Skeletal muscle tissue (tissue), 4 donors: Measurements from ENCODE around the gene CALML5. TPM values are rescaled to one million over a fixed set of nuclear protein-coding genes. Genes with fewer than 3 reads are reported as not detected.
"Not testable (repeated sequence)": the region's sequence is repeated elsewhere in the genome, so short reads cannot be mapped to it uniquely, and the experiment has no call there.

Source experiments
- H3K27ac ChIP-seq: one replicate; pipeline ENCODE4 v1.7.0; 2013; ENCODE audit warnings: mild to moderate bottlenecking, low read depth, low read length, inconsistent platforms
- H3K27me3 ChIP-seq, 3 donors: one replicate each; pipeline ENCODE4 v1.7.0; 2013; ENCODE audit warnings: low read length in 3 of 3; ENCODE audit not compliant: control insufficient read depth in 3 of 3, insufficient read depth in 3 of 3
- H3K36me3 ChIP-seq, 3 donors: one replicate each; pipeline ENCODE4 v1.7.0; 2013; ENCODE audit warnings: low read length in 3 of 3; ENCODE audit not compliant: control insufficient read depth in 3 of 3, insufficient read depth in 3 of 3
- H3K4me1 ChIP-seq, 3 donors: one replicate each; pipeline ENCODE4 v1.7.0; 2013; ENCODE audit warnings: low read length in 3 of 3, mild to moderate bottlenecking in 3 of 3; ENCODE audit not compliant: control insufficient read depth in 3 of 3, insufficient read depth in 3 of 3
- H3K4me3 ChIP-seq, 3 donors: one replicate each; pipeline ENCODE4 v1.7.0; 2013; ENCODE audit warnings: low read length in 3 of 3
- H3K9ac ChIP-seq, 3 donors: one replicate each; pipeline ENCODE4 v1.7.0; 2013; ENCODE audit warnings: low read length in 3 of 3, mild to moderate bottlenecking in 3 of 3, moderate library complexity in 2 of 3, low read depth in 1 of 3
- H3K9me3 ChIP-seq, 3 donors: one replicate each; pipeline ENCODE4 v1.7.0; 2013; ENCODE audit warnings: low read length in 3 of 3; ENCODE audit not compliant: control insufficient read depth in 3 of 3
- total RNA-seq: library from RNA; depleted of rRNA; stranded (reverse); fragments of >200 nt; gene quantifications from one replicate; pipeline ENCODE4 v1.2.3, GENCODE V29; 2014
- donor health status: Osteomylitis.

Gene CALML5
- total RNA-seq, 1 donor from 2014 or later = not detected

DNA sequence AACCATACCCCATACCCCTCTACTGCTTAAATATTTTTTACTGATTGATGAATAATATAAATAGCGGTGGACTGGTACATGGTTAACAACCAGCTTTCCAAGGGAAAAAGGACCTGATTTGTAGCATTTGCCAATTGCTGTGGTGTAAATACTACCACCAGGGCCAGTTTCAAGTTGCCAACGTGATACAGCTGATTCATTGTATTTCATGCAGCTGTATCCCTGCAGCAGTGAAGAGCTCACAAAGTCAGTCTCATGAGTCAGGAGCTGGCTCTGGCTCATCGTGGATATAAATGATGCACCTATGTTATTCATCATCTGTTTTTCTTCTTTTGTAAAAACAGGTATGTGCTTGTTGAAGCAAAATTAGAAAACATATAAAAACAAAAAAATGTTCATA is 15.2 kb downstream of the CALML5 start:
- Histone ChIP-seq H3K9ac (no peak overlapping the region), H3K27me3 (no peaks in the 10 kb centered on the region), H3K9me3 (peaks cover 0 to 2% (median 0%) of the 10 kb centered on the region in 3 donors), H3K4me3 (no peak overlapping the region), H3K4me1 (peaks cover 3 to 8% (median 4%) of the 10 kb centered on the region in 3 donors), H3K36me3 (no peaks in the 10 kb centered on the region), H3K27ac (no peak overlapping the region)

DNA sequence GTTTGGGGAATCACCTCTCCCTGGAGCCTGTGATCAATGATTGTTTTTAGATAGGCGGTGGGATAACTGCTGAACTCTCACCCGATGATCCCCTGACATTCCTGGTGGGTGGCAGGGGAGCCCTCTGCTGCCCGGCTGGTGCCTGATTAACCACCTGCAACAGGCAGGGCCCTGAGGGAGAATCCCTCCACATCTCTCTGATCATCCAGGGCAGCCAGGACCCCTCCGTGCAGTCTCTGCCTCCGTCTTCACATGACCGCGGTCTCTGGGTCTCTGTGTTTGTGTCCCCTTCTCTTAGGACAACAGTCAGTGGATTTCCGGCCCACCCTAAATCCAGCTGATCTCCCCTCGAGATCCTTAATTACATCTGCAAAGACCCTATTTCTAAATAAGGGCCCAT is 17.4 kb downstream of the CALML5 start:
- Histone ChIP-seq H3K4me3 (no peak overlapping the region), H3K9ac (no peak overlapping the region)

DNA sequence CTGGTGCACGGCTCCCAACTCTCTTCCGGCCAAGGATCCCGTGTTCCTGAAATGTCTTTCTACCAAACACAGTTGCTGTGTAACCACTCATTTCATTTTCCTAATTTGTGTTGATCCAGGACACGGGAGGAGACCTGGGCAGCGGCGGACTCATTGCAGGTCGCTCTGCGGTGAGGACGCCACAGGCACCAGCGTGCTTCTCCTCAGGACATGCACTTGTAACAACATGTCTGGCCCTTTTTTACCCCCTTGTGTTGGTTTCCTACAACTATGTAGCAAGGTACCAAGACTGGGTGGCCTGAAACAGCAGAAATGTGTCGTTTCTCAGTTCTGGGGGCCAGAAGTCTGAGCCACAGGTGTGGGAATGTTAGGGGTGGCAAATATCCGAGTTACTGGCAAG is 18.2 kb downstream of the CALML5 start:
- H3K27me3 ChIP-seq = no peaks in the 10 kb centered on the region
- H3K27ac ChIP-seq = no peak overlapping the region
- no peak overlapping the region for H3K9ac ChIP-seq
- H3K9me3 ChIP-seq = peaks cover 0 to 2% (median 0%) of the 10 kb centered on the region in 3 donors
- H3K4me1 ChIP-seq = peaks cover 2 to 7% (median 4%) of the 10 kb centered on the region in 3 donors
- no peak overlapping the region for H3K4me3 ChIP-seq
- no peaks in the 10 kb centered on the region for H3K36me3 ChIP-seq

More for the DNA sequence above, 17.4 kb downstream of the CALML5 start:
- H3K4me1 ChIP-seq = peaks cover 3 to 8% (median 4%) of the 10 kb centered on the region in 3 donors
- no peaks in the 10 kb centered on the region for H3K27me3 ChIP-seq
- H3K36me3 ChIP-seq = no peaks in the 10 kb centered on the region
- H3K9me3 ChIP-seq = peaks cover 0 to 2% (median 0%) of the 10 kb centered on the region in 3 donors
- H3K27ac ChIP-seq = no peak overlapping the region

DNA sequence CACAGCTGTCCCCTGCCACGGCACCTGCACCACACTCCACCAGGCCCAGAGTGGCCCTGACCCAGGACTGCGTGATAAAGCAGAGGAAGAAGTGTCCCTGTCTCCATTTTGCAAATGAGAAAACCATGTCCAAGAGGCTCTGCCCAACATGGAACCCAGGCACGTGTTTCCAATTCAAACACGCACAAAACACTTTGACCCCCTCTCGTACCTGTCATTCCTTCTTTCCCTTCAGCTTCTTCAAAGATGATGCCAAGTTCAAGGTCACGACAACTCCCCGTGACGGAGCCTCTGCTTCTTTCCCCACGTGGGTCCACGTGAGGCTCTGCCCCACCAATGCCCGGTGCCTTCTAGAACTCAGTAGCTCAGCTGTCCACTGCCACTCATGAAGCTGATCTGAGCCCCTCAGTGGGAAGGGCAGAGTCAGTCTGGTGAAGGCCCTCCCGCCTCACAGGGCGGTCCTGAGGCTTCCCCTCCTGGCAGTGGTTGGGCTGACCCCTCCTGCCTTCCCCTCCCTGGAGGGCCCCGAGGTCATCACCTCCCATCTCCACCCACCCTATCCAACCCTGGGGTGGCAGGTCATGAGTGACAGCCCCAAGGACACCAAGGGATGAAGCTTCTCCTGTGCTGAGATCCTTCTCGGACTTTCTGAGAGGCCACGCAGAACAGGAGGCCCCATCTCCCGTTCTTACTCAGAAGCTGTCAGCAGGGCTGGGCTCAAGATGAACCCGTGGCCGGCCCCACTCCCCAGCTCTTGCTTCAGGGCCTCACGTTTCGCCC is 19.0 kb downstream of the CALML5 start:
- Histone ChIP-seq H3K27ac (no peak overlapping the region), H3K4me3 (no peak overlapping the region), H3K9me3 (peaks cover 0 to 2% (median 0%) of the 10 kb centered on the region in 3 donors), H3K9ac (no peak overlapping the region), H3K27me3 (no peaks in the 10 kb centered on the region), H3K36me3 (no peaks in the 10 kb centered on the region), H3K4me1 (no peaks in the 10 kb centered on the region)

DNA sequence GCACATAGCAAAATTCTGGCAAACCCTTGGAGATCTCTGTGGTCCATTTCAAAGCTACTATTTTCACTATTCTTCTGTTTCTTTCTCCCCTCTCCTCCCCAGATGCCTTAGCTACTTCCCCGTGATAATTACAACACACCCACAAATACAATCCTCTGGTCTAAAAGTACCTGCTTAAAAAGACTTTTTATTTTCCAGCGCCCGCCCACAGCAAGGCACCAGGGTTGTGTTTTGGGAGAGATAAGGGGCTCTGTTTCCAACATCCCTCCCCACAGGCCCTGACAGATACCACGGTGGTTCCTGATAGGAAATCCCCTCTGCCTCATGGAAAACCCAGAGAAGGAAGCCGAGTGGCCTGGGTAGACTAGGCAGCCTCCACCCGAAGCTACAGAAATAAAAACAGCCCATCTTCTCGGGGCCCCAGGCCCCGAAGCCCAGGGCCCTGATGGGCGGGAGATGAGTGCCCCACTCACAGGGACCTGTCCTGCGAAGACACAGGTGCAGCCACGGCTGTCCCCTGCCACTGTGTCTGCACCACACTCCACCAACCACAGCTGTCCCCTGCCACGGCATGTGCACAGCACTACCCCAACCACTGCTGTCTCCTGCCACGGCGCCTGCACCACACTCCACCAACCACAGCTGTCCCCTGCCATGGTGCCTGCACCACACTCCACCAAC is 19.7 kb downstream of the CALML5 start:
- Histone ChIP-seq H3K4me1 (no peaks in the 10 kb centered on the region), H3K9me3 (peaks cover 0 to 2% (median 0%) of the 10 kb centered on the region in 3 donors), H3K36me3 (no peaks in the 10 kb centered on the region), H3K27me3 (no peaks in the 10 kb centered on the region), H3K27ac (no peak overlapping the region), H3K9ac (no peak overlapping the region), H3K4me3 (no peak overlapping the region)

DNA sequence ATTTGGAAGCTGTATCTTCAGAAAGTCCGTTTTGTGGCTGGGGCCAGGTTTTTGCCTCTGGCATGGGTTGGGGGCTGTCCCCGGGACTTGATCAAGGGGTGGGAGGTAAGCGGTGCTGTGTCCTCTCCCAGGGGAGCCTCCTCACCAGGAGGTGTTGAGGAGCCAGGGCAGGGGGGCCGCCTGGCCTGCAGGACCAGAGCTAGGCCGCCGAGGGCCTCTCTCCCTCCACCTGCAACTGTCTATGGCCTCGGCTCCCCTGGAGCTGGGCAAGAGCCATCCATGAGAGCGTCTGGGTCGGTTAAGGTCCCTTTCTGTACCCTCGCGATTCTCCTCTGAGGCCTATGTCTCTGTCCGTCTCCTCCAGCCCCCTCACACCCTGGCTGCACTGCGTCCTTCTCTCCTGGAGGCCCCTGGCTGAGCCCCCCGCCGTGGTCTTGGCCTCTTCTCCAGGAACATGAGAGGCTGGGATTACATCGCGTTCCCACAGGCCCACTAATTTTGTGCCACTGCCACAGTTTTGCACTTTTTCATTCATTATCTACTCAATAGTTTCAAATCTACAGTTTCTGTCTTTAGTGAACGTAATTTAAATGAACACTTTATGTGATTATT is 20.6 kb downstream of the CALML5 start:
- Histone ChIP-seq H3K27ac (no peak overlapping the region), H3K9me3 (no peaks in the 10 kb centered on the region), H3K27me3 (no peaks in the 10 kb centered on the region), H3K36me3 (no peaks in the 10 kb centered on the region), H3K9ac (no peak overlapping the region), H3K4me3 (no peak overlapping the region), H3K4me1 (no peaks in the 10 kb centered on the region)

DNA sequence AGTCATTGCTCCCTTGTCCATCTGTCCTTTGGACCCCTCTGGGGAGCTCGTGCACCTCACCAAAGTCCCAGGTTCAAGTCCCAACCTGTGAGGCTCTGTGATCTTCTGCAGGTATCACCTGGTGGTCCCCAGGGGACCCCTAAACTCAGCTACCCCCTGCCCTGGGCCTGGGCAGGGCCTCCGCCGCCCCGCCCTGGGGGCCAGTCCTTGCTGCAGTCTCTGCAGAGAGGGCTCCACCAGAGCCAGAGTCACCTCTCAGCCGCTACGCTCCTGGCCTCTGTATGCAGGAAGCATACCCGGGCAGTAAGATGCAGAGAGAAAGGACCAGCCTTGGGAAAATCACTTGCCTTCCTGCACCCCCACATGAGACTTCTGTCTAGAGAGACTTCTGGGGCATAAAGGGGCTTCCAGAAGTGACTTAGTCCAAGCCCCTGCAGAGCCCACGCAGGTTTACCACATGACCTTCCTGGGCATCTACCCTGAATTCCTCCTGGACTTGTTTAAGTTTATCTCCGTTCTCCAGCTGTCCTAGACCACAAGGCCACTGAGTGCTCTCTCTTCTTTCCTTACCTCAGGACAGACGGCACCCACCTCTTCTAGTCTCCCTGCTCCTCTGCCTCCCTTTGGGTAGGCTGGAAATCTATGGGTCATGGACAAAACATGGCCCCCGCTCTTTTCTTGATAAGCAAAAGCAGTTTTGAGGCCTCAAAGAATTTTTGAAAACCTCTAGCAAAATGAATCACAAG is 21.2 kb downstream of the CALML5 start:
- H3K9me3 ChIP-seq = no peaks in the 10 kb centered on the region
- no peak overlapping the region for H3K27ac ChIP-seq
- no peaks in the 10 kb centered on the region for H3K36me3 ChIP-seq
- H3K4me1 ChIP-seq = no peaks in the 10 kb centered on the region
- H3K9ac ChIP-seq = no peak overlapping the region
- H3K4me3 ChIP-seq = no peak overlapping the region
- no peaks in the 10 kb centered on the region for H3K27me3 ChIP-seq

DNA sequence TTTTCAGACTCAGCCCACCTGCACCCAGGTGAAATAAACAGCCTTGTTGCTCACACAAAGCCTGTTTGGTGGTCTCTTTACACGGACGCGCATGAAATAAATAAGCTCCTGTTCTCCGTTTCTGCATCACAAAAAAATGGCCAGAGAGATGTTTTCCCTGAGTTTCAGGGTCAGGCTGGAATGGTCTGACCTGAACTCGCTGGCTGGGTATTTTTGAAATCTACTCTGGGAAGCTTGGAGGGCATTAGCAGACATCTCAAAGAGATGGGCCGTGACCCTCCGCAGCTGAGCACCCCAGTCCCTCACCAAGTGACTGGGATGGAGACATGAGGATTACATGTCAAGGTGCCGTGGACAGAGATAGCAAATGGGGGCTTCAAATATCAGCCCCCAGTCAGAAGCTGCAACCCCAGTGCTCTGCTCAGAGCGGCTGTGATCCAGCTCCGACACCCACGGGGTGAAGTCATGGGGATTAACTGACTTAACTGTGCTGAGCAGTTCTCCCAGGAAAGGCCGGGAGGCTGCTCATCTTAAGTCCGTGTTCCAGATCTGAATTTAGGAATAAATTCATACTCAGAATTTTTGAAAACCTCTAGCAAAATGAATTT is 22.3 kb downstream of the CALML5 start:
- Histone ChIP-seq H3K4me1 (no peaks in the 10 kb centered on the region), H3K9me3 (no peaks in the 10 kb centered on the region), H3K4me3 (no peak overlapping the region), H3K27me3 (no peaks in the 10 kb centered on the region), H3K36me3 (no peaks in the 10 kb centered on the region), H3K27ac (no peak overlapping the region), H3K9ac (no peak overlapping the region)

DNA sequence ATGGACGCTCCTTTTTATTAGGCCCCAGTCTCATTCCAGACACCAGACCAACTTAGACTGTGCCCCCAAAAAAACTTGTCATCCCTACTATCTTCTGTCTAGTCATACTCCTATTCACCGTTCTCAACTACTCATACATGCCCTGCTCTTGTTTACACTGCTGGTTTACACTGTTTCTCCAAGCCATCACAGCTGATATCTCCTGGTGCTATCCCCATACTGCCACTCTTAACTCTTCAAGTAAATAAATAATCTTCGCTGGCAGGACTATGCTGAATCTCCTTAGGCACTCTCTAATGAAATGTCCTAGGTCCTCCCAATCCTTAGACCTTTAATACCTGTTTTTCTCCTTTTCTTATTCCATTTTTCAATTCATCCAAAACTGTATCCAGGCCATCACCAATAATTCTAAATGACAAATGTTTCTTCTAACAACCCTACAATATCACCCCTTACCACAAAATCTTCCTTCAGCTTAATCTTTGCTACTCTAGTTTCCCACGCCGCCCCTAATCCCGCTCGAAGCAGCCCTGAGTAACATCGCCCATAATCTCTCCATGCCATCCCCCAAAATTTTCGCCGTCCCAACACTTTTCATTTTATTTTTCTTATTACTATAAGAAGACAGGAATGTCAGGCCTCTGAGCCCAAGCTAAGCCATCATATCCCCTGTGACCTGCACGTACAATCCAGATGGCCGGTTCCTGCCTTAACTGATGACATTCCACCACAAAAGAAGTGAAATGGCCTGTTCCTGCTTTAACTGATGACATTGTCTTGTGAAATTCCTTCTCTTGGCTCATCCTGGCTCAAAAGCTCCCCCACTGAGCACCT is 23.2 kb downstream of the CALML5 start:
- not testable (repeated sequence) for H3K27ac ChIP-seq, H3K9ac ChIP-seq, H3K4me3 ChIP-seq, H3K27me3 ChIP-seq, H3K4me1 ChIP-seq, H3K36me3 ChIP-seq, H3K9me3 ChIP-seq
